ENCODE measurements around the gene IFNA21. TPM values are rescaled to one million over a fixed set of nuclear protein-coding genes. Genes with fewer than 3 reads are reported as not detected.
"Not testable (repeated sequence)": the region's sequence is repeated elsewhere in the genome, so short reads cannot be mapped to it uniquely, and the experiment has no call there.

The IFNA21 gene
- total and polyA plus RNA-seq, 4 donors, result not detected

- H3K9me3 ChIP-seq (ENCODE audit: control insufficient read depth in 4 of 4, low read length in 3 of 4), result no peaks in the 10 kb centered on the region
These were observed 30.7 kb downstream of the IFNA21 start for GRCh38 chr9:21135736-21136135.

DNA sequence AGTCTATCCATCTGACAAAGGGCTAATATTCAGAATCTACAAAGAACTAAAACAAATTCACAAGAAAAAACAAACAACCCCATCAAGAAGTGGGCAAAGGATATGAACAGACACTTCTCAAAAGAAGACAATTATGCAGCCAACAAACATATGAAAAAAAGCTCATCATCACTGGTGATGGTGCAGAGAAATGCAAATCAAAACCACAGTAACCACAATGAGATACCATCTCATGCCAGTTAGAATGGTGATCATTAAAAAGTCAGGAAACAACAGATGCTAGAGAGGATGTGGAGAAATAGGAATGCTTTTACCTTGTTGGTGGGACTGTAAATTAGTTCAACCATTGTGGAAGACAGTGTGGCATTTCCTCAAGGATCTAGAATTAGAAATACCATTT, 38.3 kb downstream of the IFNA21 start:
- not testable (repeated sequence) for H3K9me3 ChIP-seq (ENCODE audit: control insufficient read depth in 4 of 4, low read length in 3 of 4); H3K4me1 ChIP-seq (ENCODE audit: control insufficient read depth in 4 of 4, insufficient read depth in 4 of 4, low read length in 3 of 4); H3K4me3 ChIP-seq (ENCODE audit: low read depth in 1 of 3, low read length in 3 of 3); H3K36me3 ChIP-seq (ENCODE audit: control insufficient read depth in 4 of 4, insufficient read depth in 3 of 4, low read depth in 1 of 4, low read length in 3 of 4); H3K27ac ChIP-seq (ENCODE audit: low read depth in 1 of 2, low read length in 2 of 2); H3K9ac ChIP-seq (ENCODE audit: low read depth in 1 of 2, low read length in 2 of 2); DNase-seq (ENCODE audit: low spot score); H3K27me3 ChIP-seq (ENCODE audit: control insufficient read depth in 4 of 4, insufficient read depth in 4 of 4, low read length in 3 of 4)

More at GRCh38 chr9:21135736-21136135, 30.7 kb downstream of the IFNA21 start:
- Histone ChIP-seq H3K36me3 (ENCODE audit: control insufficient read depth in 4 of 4, insufficient read depth in 3 of 4, low read depth in 1 of 4, low read length in 3 of 4) (no peaks in the 10 kb centered on the region), H3K9ac (ENCODE audit: low read depth in 1 of 2, low read length in 2 of 2) (no peak overlapping the region), H3K4me3 (ENCODE audit: low read depth in 1 of 3, low read length in 3 of 3) (no peak overlapping the region), H3K27me3 (ENCODE audit: control insufficient read depth in 4 of 4, insufficient read depth in 4 of 4, low read length in 3 of 4) (no peaks in the 10 kb centered on the region), H3K4me1 (ENCODE audit: control insufficient read depth in 4 of 4, insufficient read depth in 4 of 4, low read length in 3 of 4) (peaks cover 0 to 1% (median 0%) of the 10 kb centered on the region in 4 donors), H3K27ac (ENCODE audit: low read depth in 1 of 2, low read length in 2 of 2) (no peak overlapping the region)
- DNase-seq (ENCODE audit: low spot score), result no peak
- TF ChIP-seq, protein P1, sequence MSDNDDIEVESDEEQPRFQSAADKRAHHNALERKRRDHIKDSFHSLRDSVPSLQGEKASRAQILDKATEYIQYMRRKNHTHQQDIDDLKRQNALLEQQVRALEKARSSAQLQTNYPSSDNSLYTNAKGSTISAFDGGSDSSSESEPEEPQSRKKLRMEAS (IDR thresholded peaks at IDR 0.05), result no peak
- TF ChIP-seq TAF1 (conservative IDR thresholded peaks at IDR 0.05) (no peak), YY1 (IDR thresholded peaks at IDR 0.05) (no peak), HNF4G (IDR thresholded peaks at IDR 0.05) (no peak), SP1 (IDR thresholded peaks at IDR 0.05) (no peak), ATF3 (IDR thresholded peaks at IDR 0.05) (no peak), FOXA2 (IDR thresholded peaks at IDR 0.05) (no peak), HNF4A (conservative IDR thresholded peaks at IDR 0.05) (no peak)
- 64% methylated on average over 3 of the region's 3 CpGs for WGBS

- H3K4me3 ChIP-seq (ENCODE audit: low read depth in 1 of 3, low read length in 3 of 3), result no peak overlapping the region
- no peaks in the 10 kb centered on the region for H3K4me1 ChIP-seq (ENCODE audit: control insufficient read depth in 4 of 4, insufficient read depth in 4 of 4, low read length in 3 of 4)
- H3K27ac ChIP-seq (ENCODE audit: low read depth in 1 of 2, low read length in 2 of 2), result no peak overlapping the region
- no peak for DNase-seq (ENCODE audit: low spot score)
- H3K9me3 ChIP-seq (ENCODE audit: control insufficient read depth in 4 of 4, low read length in 3 of 4), result no peaks in the 10 kb centered on the region
- H3K9ac ChIP-seq (ENCODE audit: low read depth in 1 of 2, low read length in 2 of 2), result no peak overlapping the region
- TF ChIP-seq SP1 (IDR thresholded peaks at IDR 0.05), result no peak
- no peak for TF ChIP-seq HNF4A (conservative IDR thresholded peaks at IDR 0.05)
- TF ChIP-seq FOXA1 (IDR thresholded peaks at IDR 0.05), result no peak
- no peak for TF ChIP-seq RAD21 (IDR thresholded peaks at IDR 0.05)
- no peak for TF ChIP-seq TAF1 (conservative IDR thresholded peaks at IDR 0.05)
- no peak for TF ChIP-seq REST (IDR thresholded peaks at IDR 0.05)
- TF ChIP-seq EGR1 (IDR thresholded peaks at IDR 0.05; ENCODE audit: low read depth in 2 of 2), result no peak
- TF ChIP-seq, protein P2, sequence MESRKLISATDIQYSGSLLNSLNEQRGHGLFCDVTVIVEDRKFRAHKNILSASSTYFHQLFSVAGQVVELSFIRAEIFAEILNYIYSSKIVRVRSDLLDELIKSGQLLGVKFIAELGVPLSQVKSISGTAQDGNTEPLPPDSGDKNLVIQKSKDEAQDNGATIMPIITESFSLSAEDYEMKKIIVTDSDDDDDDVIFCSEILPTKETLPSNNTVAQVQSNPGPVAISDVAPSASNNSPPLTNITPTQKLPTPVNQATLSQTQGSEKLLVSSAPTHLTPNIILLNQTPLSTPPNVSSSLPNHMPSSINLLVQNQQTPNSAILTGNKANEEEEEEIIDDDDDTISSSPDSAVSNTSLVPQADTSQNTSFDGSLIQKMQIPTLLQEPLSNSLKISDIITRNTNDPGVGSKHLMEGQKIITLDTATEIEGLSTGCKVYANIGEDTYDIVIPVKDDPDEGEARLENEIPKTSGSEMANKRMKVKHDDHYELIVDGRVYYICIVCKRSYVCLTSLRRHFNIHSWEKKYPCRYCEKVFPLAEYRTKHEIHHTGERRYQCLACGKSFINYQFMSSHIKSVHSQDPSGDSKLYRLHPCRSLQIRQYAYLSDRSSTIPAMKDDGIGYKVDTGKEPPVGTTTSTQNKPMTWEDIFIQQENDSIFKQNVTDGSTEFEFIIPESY (IDR thresholded peaks at IDR 0.05), result no peak
- TF ChIP-seq ATF3 (IDR thresholded peaks at IDR 0.05), result no peak
- no peak for TF ChIP-seq FOXA2 (IDR thresholded peaks at IDR 0.05)
- no peak for TF ChIP-seq NR2F2 (IDR thresholded peaks at IDR 0.05)
- TF ChIP-seq GABPA (IDR thresholded peaks at IDR 0.05 in 1 of 2, conservative IDR thresholded peaks at IDR 0.05 in 1 of 2), result no peak
- TF ChIP-seq YY1 (IDR thresholded peaks at IDR 0.05), result no peak
- H3K27me3 ChIP-seq (ENCODE audit: control insufficient read depth in 4 of 4, insufficient read depth in 4 of 4, low read length in 3 of 4), result no peaks in the 10 kb centered on the region
- H3K36me3 ChIP-seq (ENCODE audit: control insufficient read depth in 4 of 4, insufficient read depth in 3 of 4, low read depth in 1 of 4, low read length in 3 of 4), result no peaks in the 10 kb centered on the region
- WGBS, result 67% methylated on average over 4 of the region's 4 CpGs
These were observed 44.7 kb downstream of the IFNA21 start for GRCh38 chr9:21121595-21122251.
